Transverse colon (tissue), 4 donors: ENCODE data around the gene KNDC1. TPM values are rescaled to one million over a fixed set of nuclear protein-coding genes. Genes with fewer than 3 reads are reported as not detected.

Source experiments
- DNase-seq: peaks from one replicate; pipeline ENCODE4 v3.0.0-alpha.2; 2019
- H3K27ac ChIP-seq, 4 donors: fragments of 200-600 bp; sonication (generic); 2 replicates each; pipeline ENCODE4 v1.5.1; 2016 to 2018; ENCODE audit warnings: inconsistent platforms in 4 of 4
- H3K27me3 ChIP-seq: fragments of 200-600 bp; sonication (generic); 2 replicates; pipeline ENCODE4 v1.5.1; 2017; ENCODE audit warnings: inconsistent platforms
- H3K36me3 ChIP-seq, 4 donors: fragments of 200-600 bp; sonication (generic); 2 replicates each; pipeline ENCODE4 v1.5.1; 2017 to 2019; ENCODE audit warnings: inconsistent platforms in 4 of 4
- H3K4me1 ChIP-seq, 4 donors: fragments of 200-600 bp; sonication (generic); 2 replicates each; pipeline ENCODE4 v1.5.1; 2017 to 2020; ENCODE audit warnings: inconsistent platforms in 4 of 4
- H3K4me3 ChIP-seq, 4 donors: fragments of 200-600 bp; sonication (generic); 1 replicate in 1 of 4; 2 replicates in 3 of 4; pipeline versions ENCODE4 v1.5.1 to v1.6.1; 2017 to 2019; ENCODE audit warnings: inconsistent platforms in 4 of 4
- H3K9me3 ChIP-seq, 2 donors: fragments of 200-600 bp; sonication (generic); 2 replicates each; pipeline ENCODE4 v1.5.1; 2017 to 2019; ENCODE audit warnings: inconsistent platforms in 2 of 2
- CTCF ChIP-seq, 5 experiments: fragments of 200-600 bp in 3 of 5; fragments of 450-650 bp in 2 of 5; sonication (generic) in 3 of 5; IDR thresholded peaks; 1 replicate in 2 of 5; 2 replicates in 3 of 5; pipeline ENCODE4 v1.5.1; 2016 to 2017; ENCODE audit warnings: antibody characterized with exemption in 5 of 5, inconsistent platforms in 3 of 5, mild to moderate bottlenecking in 2 of 5, moderate library complexity in 1 of 5
- EP300 ChIP-seq: sonication (generic); formaldehyde crosslinking; IDR thresholded peaks from one replicate; pipeline ENCODE4 v1.6.1; 2017; ENCODE audit warnings: antibody characterized with exemption, low read depth
- POLR2A ChIP-seq: fragments of 450-650 bp; IDR thresholded peaks from one replicate; pipeline ENCODE4 v1.6.1; 2016; ENCODE audit warnings: antibody characterized with exemption, mild to moderate bottlenecking, moderate library complexity
- POLR2AphosphoS5 ChIP-seq, 3 donors: sonication (generic); formaldehyde crosslinking; IDR thresholded peaks; one replicate each; pipeline ENCODE4 v1.6.1; 2016; ENCODE audit warnings: antibody characterized with exemption in 3 of 3
- WGBS, 2 donors: methylation state at CpG; one replicate each; pipeline ENCODE4 v1.1.5; 2018; ENCODE audit warnings: low coverage in 1 of 2; 5-methylcytosine and 5-hydroxymethylcytosine counted together
- in situ Hi-C, 4 donors: fragments of 200-750 bp; cut with MboI; loops; one replicate each; pipeline versions ENCODE4 v1.15.0 to v1.15.1; 2017; ENCODE audit warnings: low sequenced_read_pairs in 3 of 4, low pct_ligation_motif_present in 1 of 4, low pct_unique_long_range_greater_than_20kb in 1 of 4
- intact Hi-C: fragments of 100-400 bp; cut with DNase I; formaldehyde crosslinking; loops from one replicate; pipeline ENCODE4 v1.15.1; 2023; ENCODE audit warnings: low total_unique reads
- total RNA-seq, 4 donors: library from RNA; depleted of rRNA; stranded (reverse); fragments of >200 nt; gene quantifications; one replicate each; pipeline ENCODE4 v1.1.0, GENCODE V29; 2016

KNDC1 gene
- total RNA-seq, 4 donors from 2014 or later = 0.14 to 1.2 TPM; not detected in 2

GRCh38 chr10:133199992-133200611, 40.1 kb downstream of the KNDC1 start:
- Histone ChIP-seq H3K4me3 (no peak overlapping the region), H3K27me3 (peaks cover 7% of the 10 kb centered on the region), H3K4me1 (no peaks in the 10 kb centered on the region), H3K27ac (no peak overlapping the region), H3K36me3 (no peaks in the 10 kb centered on the region), H3K9me3 (no peaks in the 10 kb centered on the region)
- 77% methylated on average over 9 of the region's 38 CpGs; no CpG with 5 or more reads in 1 of the 2 donors for WGBS, 2 donors
- DNase-seq = no peak
- intact Hi-C loops (no loop called here), in situ Hi-C loops (no loop called here)
- TF ChIP-seq POLR2AphosphoS5 (IDR thresholded peaks at IDR 0.05) = no peak
- TF ChIP-seq EP300 = no peak
- no peak for TF ChIP-seq POLR2A
- no peak for TF ChIP-seq CTCF (IDR thresholded peaks at IDR 0.05)

GRCh38 chr10:133200621-133201031, 40.6 kb downstream of the KNDC1 start:
- no peak overlapping the region for H3K4me3 ChIP-seq
- DNase-seq = no peak
- no peaks in the 10 kb centered on the region for H3K4me1 ChIP-seq
- intact Hi-C loops = no loop called here
- no peak overlapping the region for H3K27ac ChIP-seq
- in situ Hi-C loops = no loop called here
- no peaks in the 10 kb centered on the region for H3K36me3 ChIP-seq
- peaks cover 7% of the 10 kb centered on the region for H3K27me3 ChIP-seq
- TF ChIP-seq POLR2AphosphoS5 (IDR thresholded peaks at IDR 0.05) (no peak), EP300 (no peak), POLR2A (no peak), CTCF (IDR thresholded peaks at IDR 0.05) (no peak)
- no peaks in the 10 kb centered on the region for H3K9me3 ChIP-seq
- WGBS, 2 donors = 88% methylated on average over 12 of the region's 15 CpGs; no CpG with 5 or more reads in 1 of the 2 donors

- Histone ChIP-seq H3K27ac (no peak overlapping the region), H3K27me3 (peaks cover 7% of the 10 kb centered on the region), H3K4me3 (no peak overlapping the region), H3K9me3 (no peaks in the 10 kb centered on the region), H3K4me1 (no peaks in the 10 kb centered on the region), H3K36me3 (no peaks in the 10 kb centered on the region)
- intact Hi-C loops (no loop called here), in situ Hi-C loops (no loop called here)
- TF ChIP-seq CTCF (IDR thresholded peaks at IDR 0.05) (no peak), POLR2A (no peak), POLR2AphosphoS5 (IDR thresholded peaks at IDR 0.05) (no peak), EP300 (no peak)
- no peak for DNase-seq
- 60 to 83% methylated on average over 1 to 55 of the region's 57 CpGs for WGBS, 2 donors
These were observed 41.3 kb downstream of the KNDC1 start for GRCh38 chr10:133201151-133201947.

- Histone ChIP-seq H3K4me3 (no peak overlapping the region), H3K36me3 (no peaks in the 10 kb centered on the region), H3K27me3 (peaks cover 7% of the 10 kb centered on the region), H3K9me3 (no peaks in the 10 kb centered on the region), H3K4me1 (no peaks in the 10 kb centered on the region), H3K27ac (no peak overlapping the region)
- 69 to 80% methylated on average over 3 to 25 of the region's 29 CpGs for WGBS, 2 donors
- intact Hi-C loops (no loop called here), in situ Hi-C loops (no loop called here)
- no peak for DNase-seq
- TF ChIP-seq CTCF (IDR thresholded peaks at IDR 0.05) = no peak
- no peak for TF ChIP-seq POLR2A
- TF ChIP-seq EP300 = no peak
- TF ChIP-seq POLR2AphosphoS5 (IDR thresholded peaks at IDR 0.05) = no peak
These were observed 42.1 kb downstream of the KNDC1 start for GRCh38 chr10:133201948-133202725.
